WERI-Rb-1 (cell line): ENCODE measurements around the gene DOCK10.

ENCODE experiments used
- DNase-seq: peaks from one replicate; pipeline ENCODE4 v3.0.0-alpha.2; 2020
- H3K27ac ChIP-seq: fragments of 250-450 bp; sonication (Bioruptor Pico); 2 replicates; pipeline ENCODE4 v1.5.1; 2020; ENCODE audit warnings: mild to moderate bottlenecking, moderate library complexity
- H3K27me3 ChIP-seq: fragments of 250-450 bp; sonication (Bioruptor Pico); 2 replicates; pipeline ENCODE4 v1.5.1; 2021; ENCODE audit warnings: mild to moderate bottlenecking, low read depth, moderate library complexity; ENCODE audit not compliant: insufficient read depth, severe bottlenecking
- H3K36me3 ChIP-seq: fragments of 250-450 bp; sonication (Bioruptor Pico); 2 replicates; pipeline ENCODE4 v1.5.1; 2020; ENCODE audit warnings: mild to moderate bottlenecking, moderate library complexity
- H3K4me3 ChIP-seq: 2 replicates; pipeline ENCODE4 v1.5.1; 2011; ENCODE audit warnings: low read depth, mild to moderate bottlenecking, control low read depth, low read length
- H3K9me3 ChIP-seq: fragments of 250-450 bp; sonication (Bioruptor Pico); 2 replicates; pipeline ENCODE4 v1.5.1; 2021; ENCODE audit warnings: mild to moderate bottlenecking, moderate library complexity; ENCODE audit not compliant: severe bottlenecking
- TF ChIP-seq, protein P1 (sequence below): IDR thresholded peaks from 2 replicates; pipeline ENCODE4 v1.5.1; 2011; ENCODE audit warnings: low read depth, mild to moderate bottlenecking, control low read depth, inconsistent platforms, low read length

The DOCK10 gene

DNA sequence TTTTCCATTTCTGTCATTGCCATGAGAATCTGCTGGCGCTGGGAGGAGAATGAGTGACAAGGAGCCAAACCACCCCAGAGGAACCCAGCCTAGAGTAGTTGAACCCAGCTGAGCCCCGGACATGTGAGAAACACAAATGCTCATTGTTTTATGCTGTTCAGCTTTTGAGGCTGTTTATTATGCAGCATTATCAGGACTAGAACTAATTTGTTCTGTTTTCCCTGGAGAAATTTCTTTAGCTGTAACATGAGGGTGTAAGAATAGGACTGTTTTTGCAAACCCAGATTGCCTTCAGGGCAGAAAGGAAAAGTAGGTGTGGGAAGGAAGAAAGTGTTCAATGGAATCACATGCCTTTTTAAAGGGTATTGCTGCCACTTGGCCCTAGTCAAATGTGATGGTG lies 28.5 kb upstream of the DOCK10 start:
- DNase-seq, result no peak
- H3K9me3 ChIP-seq, result peaks cover 5% of the 10 kb centered on the region
- no peaks in the 10 kb centered on the region for H3K27me3 ChIP-seq
- no peak overlapping the region for H3K27ac ChIP-seq
- TF ChIP-seq, protein P1, sequence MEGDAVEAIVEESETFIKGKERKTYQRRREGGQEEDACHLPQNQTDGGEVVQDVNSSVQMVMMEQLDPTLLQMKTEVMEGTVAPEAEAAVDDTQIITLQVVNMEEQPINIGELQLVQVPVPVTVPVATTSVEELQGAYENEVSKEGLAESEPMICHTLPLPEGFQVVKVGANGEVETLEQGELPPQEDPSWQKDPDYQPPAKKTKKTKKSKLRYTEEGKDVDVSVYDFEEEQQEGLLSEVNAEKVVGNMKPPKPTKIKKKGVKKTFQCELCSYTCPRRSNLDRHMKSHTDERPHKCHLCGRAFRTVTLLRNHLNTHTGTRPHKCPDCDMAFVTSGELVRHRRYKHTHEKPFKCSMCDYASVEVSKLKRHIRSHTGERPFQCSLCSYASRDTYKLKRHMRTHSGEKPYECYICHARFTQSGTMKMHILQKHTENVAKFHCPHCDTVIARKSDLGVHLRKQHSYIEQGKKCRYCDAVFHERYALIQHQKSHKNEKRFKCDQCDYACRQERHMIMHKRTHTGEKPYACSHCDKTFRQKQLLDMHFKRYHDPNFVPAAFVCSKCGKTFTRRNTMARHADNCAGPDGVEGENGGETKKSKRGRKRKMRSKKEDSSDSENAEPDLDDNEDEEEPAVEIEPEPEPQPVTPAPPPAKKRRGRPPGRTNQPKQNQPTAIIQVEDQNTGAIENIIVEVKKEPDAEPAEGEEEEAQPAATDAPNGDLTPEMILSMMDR, result no peak
- no peak overlapping the region for H3K4me3 ChIP-seq
- no peaks in the 10 kb centered on the region for H3K36me3 ChIP-seq

DNA sequence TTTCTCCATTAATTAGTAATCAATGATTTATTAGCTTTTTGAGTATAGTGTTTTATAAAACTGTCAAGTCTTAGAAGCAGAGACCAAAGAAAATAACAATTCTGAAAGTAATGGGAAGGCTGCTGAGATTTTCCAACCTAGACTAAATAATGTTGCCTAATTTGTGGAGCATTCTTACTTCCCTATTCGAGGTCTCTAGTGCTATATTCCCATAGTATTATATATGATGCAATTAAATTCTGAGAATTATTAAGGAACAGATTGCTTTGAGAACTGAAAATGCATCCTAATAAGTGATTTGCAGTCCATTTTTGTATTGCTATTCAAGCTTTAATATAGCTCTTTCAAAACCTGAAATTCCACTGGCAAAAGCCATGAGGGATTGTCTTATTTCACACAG lies 27.7 kb upstream of the DOCK10 start:
- TF ChIP-seq, protein P1, result no peak
- no peak overlapping the region for H3K27ac ChIP-seq
- no peak for DNase-seq
- H3K9me3 ChIP-seq, result peaks cover 5% of the 10 kb centered on the region
- H3K27me3 ChIP-seq, result no peaks in the 10 kb centered on the region
- H3K36me3 ChIP-seq, result no peaks in the 10 kb centered on the region
- H3K4me3 ChIP-seq, result no peak overlapping the region

DNA sequence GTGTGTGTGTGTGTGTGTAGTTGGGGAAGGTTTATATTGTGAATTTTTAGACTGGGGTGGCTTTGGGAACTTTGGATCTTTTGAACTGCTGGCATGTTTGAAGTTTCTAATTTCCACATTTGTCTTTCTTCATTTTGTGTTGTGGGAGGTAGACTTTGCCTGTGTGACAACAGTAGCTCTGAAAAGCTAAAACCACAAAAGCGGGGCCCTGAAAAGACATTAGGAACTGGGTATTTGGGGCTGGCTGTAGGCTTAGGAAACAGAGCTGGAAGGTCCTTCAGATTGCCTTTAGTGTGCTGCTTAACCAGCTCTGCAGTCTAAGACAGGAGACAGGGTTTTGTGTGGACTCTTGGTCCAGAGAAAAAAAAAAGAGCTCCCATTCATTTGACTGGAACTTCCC lies 27.2 kb upstream of the DOCK10 start:
- Histone ChIP-seq H3K4me3 (no peak overlapping the region), H3K27ac (no peak overlapping the region), H3K9me3 (peaks cover 5% of the 10 kb centered on the region), H3K27me3 (no peaks in the 10 kb centered on the region), H3K36me3 (no peaks in the 10 kb centered on the region)
- DNase-seq, result no peak
- TF ChIP-seq, protein P1, result no peak

DNA sequence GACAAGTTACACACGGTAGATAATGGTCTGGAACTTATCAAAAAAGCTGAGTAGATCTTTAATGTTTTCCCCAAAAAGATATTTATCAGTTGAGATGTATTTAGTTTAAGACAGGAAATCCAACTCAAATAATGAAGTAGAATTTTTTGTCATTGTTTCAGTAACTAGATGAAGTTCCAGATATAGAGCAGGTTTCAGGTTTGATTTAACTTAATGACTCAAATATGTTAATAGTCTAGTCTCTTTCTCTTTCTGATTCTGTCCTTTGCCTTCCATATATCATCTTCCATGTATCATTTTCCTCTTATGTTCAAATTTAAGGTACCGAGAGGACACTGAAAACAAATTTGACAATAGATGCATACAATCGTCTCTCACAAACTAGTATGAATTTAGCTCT lies 23.6 kb upstream of the DOCK10 start:
- H3K27ac ChIP-seq, result no peak overlapping the region
- DNase-seq, result no peak
- H3K4me3 ChIP-seq, result no peak overlapping the region
- TF ChIP-seq, protein P1, result no peak
- no peaks in the 10 kb centered on the region for H3K27me3 ChIP-seq
- H3K9me3 ChIP-seq, result peaks cover 5% of the 10 kb centered on the region
- H3K36me3 ChIP-seq, result no peaks in the 10 kb centered on the region

DNA sequence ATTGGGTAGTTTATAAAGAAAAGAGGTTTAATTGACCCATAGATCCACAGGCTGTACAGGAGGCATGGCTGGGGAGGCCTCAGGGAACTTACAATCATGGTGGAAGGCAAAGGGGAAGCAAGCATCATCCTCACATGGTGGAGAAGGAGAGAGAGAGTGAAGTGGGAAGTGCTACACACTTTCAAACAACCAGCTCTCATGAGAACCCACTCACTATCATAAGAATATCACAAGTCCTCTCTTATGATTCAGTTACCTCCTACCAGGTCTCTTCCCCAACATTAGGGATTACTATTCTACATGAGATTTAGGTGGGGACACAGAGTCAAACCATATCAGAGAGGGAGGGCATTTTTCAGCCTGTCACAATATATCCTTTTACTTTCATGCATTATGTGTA lies 22.7 kb upstream of the DOCK10 start:
- Histone ChIP-seq H3K4me3 (no peak overlapping the region), H3K27me3 (no peaks in the 10 kb centered on the region), H3K9me3 (peaks cover 5% of the 10 kb centered on the region), H3K27ac (no peak overlapping the region), H3K36me3 (no peaks in the 10 kb centered on the region)
- TF ChIP-seq, protein P1, result no peak
- DNase-seq, result no peak

DNA sequence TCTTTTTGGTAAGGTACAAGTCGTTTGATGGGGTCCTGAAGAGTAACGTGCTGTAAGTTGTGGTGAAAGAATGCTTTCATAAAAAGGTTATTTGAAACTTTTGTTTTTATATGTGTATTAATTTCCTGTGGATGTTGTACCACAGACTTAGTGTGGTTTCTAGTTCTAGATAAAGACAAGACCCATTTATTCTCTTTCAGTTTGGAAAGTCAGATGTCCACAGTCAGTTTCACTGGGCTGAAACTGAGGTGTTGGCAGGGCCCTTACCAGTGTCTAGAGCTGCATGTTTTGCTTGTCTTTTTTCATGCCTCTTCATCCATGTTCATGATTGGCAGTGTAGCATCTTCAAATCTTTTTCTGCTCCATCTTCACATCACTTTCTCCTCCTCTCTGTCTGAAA lies 22.1 kb upstream of the DOCK10 start:
- Histone ChIP-seq H3K27me3 (no peaks in the 10 kb centered on the region), H3K36me3 (no peaks in the 10 kb centered on the region), H3K9me3 (peaks cover 5% of the 10 kb centered on the region), H3K4me3 (no peak overlapping the region), H3K27ac (no peak overlapping the region)
- DNase-seq, result no peak
- TF ChIP-seq, protein P1, result no peak
